Smooth muscle cell of the umbilical artery (primary cell): ENCODE data around the gene TMEM221. TPM values are rescaled to one million over a fixed set of nuclear protein-coding genes. Genes with fewer than 3 reads are reported as not detected.

Experiments
- total RNA-seq: library from RNA; depleted of rRNA; stranded (reverse); fragments of >200 nt; gene quantifications from 2 replicates; pipeline ENCODE4 v1.2.3, GENCODE V29; 2014

Gene TMEM221
- under 0.01 TPM in 1 of 2 replicates, not detected in the other for total RNA-seq

GRCh38 chr19:17448131-17448967, at the start of gene TMEM221:
TSS of gene TMEM221 (minus strand) at chr19:17448668. CDS start at chr19:17448462, 206 bp downstream.

DNA sequence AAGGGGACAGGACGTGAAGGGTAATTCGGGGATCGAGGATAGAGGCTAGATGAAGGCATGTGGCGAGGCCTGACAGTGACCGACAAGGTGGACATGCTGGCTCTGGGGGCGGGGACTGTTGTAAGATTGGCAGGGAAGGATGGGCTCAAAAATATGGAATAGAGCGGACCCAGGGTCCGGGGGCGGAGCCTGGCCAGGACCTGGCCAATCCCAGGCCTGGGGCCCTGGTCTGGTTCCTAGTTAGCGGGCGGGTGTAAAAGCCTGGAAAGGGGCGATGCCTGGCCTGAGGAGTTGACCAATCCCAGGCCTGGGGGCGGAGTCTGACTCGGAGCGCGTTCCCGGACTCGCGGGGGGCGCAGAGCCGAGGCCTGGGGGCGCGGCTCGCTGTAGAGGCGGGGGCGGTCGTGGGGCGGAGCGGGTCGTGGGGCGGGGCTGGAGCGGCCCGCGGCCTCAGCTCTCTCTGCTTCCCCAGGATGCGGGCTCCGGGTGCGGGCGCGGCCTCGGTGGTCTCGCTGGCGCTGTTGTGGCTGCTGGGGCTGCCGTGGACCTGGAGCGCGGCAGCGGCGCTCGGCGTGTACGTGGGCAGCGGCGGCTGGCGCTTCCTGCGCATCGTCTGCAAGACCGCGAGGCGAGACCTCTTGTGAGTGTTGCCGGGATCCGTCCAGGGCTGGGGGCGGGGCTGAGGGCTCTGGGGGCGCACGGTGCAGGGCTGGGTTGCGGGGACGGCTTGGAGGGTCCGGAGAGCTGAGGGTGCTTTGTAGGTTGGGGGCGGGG, 21.8 kb upstream of the TMEM221 start, which contains the start of gene SLC27A1:
Gene SLC27A1, plus strand, starts transcription at position 457 of the 774 bp plus-strand sequence. Its CDS starts 17 bp downstream, at position 474.

GRCh38 chr19:17460372-17461230, 12.1 kb upstream of the TMEM221 start, which contains the start of gene NXNL1:
TSS of gene NXNL1 (minus strand) at chr19:17460926. CDS start at chr19:17460869, 57 bp downstream.

DNA sequence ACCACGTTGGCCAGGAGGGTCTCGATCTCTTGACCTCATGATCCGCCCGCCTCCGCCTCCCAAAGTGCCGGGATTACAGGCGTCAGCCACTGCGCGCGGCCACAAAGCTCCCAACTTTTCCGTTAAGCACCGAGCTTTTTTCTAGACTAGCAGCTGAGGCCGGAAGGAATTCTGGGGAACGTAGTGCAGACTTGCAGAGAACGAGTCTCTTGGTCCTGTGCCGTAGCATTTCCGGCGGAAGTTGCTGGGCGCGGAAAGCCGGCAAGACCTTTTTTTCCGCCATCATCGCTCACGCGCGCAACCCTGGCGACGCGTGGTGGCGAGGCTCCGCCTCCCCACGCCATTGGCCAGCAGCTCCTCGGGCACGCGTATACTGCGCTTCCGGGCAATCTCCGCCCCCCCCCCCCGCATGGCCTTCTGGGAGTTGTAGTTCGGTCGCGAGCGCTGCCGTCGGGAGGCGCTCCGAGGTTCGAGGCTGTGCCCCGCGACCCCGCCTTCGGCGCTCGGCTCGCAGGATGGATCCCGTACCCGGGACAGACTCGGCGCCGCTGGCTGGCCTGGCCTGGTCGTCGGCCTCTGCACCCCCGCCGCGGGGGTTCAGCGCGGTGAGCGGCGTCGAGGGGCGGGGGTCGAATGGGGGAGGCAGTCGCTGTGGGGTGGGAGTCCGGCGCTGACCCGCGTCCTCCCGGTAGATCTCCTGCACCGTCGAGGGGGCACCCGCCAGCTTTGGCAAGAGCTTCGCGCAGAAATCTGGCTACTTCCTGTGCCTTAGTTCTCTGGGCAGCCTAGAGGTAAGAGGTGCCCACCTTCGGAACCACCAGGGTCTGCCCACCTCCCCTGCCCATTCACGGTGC, 28.6 kb downstream of the TMEM221 start, which contains the start of gene MVB12A:
Gene MVB12A, plus strand, starts transcription at position 427 of the 854 bp plus-strand sequence. Its CDS starts 89 bp downstream, at position 516.

DNA sequence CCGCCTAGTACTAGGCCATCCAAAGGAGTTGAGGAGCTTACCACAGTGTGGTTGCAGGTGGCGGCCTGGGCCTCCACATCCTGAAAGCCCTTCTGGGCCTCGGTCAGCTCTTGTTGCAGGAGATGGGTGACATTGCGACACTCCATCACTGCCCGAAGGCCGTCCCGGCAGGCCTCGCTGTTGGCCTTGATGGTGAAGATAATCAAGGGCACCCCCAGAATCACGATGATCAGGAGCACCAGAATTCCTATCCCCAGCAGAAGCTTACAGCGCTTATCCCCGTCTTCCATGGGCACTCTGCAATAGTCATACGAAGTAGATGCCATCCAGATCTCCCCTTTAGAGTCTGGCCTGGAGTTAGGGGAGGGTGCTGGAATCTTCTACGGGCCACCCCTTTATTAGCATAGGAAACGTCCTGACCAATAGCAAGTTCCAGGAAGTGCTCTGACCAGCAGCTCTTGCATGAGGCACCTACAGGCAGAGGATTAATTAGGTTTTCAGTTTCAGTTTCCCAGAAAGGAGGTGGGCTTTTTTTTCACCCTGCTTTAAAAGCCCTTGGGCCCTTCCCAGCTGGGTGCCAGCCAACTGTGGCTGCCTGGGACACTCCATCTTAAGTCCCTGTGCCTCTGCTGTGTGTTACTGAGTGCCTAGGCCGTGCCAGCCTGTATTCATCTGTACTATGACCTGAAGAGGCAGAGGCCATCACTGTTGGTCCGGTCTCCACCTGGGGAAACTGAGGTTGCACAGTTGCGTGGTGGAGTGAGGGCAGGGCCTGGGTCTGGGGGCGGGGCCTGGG, 43.0 kb downstream of the TMEM221 start, which contains the start of gene BST2:
Gene BST2, minus strand, starts transcription at position 381 of the 796 bp plus-strand sequence. Its CDS starts 55 bp downstream, at position 326.

DNA sequence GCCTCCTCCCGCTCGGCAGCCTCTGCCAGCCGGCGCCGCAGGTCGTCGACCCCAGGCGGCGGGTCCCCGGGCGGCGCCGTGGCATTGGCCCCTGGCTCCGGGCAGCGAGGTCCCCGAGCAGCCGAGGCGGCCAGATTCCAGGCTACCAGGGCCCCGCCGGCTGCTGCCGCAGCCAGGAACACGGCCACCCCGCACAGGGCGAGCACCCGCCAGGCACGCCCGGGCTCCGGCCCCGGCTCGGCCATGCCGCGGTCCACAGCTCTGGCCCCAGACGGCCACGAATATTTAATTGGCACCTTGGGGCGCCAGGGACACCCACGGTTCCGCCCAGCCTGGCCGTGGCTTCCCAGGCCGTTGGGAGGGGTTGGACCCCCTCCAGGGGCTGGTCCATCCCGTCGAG, 54.6 kb downstream of the TMEM221 start, which contains the start of gene CCDC194:
Gene CCDC194, minus strand, starts transcription at position 283 of the 400 bp plus-strand sequence. Its CDS starts 38 bp downstream, at position 245.

Other genes starting within 250 kb of the TMEM221 start
- gene USE1, start 233.3 kb downstream of the TMEM221 start, total RNA-seq: 16.6 and 19.0 TPM in 2 replicates
- gene OCEL1, start 222.4 kb downstream of the TMEM221 start, total RNA-seq: 4.3 and 5.3 TPM in 2 replicates
- gene NR2F6, start 202.7 kb downstream of the TMEM221 start, total RNA-seq: 44.4 and 54.9 TPM in 2 replicates
- gene USHBP1, start 183.9 kb downstream of the TMEM221 start, total RNA-seq: 0.05 TPM in 1 of 2 replicates, not detected in the other
- gene BABAM1, start 181.2 kb downstream of the TMEM221 start, total RNA-seq: 75.2 and 78.1 TPM in 2 replicates
- 0.51 and 0.59 TPM in 2 replicates for gene ANKLE1, start 166.8 kb downstream of the TMEM221 start, total RNA-seq
- 11.6 and 14.0 TPM in 2 replicates for gene ABHD8, start 145.2 kb downstream of the TMEM221 start, total RNA-seq
- gene MRPL34, start 142.8 kb downstream of the TMEM221 start, total RNA-seq: 21.4 and 23.2 TPM in 2 replicates
- 27.3 and 37.1 TPM in 2 replicates for gene DDA1, start 139.1 kb downstream of the TMEM221 start, total RNA-seq
- gene ANO8, start 113.8 kb downstream of the TMEM221 start, total RNA-seq: 4.5 and 7.6 TPM in 2 replicates
- gene GTPBP3, start 111.1 kb downstream of the TMEM221 start, total RNA-seq: 17.2 and 17.4 TPM in 2 replicates
- gene PLVAP, start 71.3 kb downstream of the TMEM221 start, total RNA-seq: not detected in 2 replicates
- gene CCDC194, start 54.5 kb downstream of the TMEM221 start, total RNA-seq: not detected in 2 replicates
- 0.92 and 4.5 TPM in 2 replicates for gene BST2, start 43.0 kb downstream of the TMEM221 start, total RNA-seq
- gene MVB12A, start 28.6 kb downstream of the TMEM221 start, total RNA-seq: 32.3 and 41.0 TPM in 2 replicates
- gene NXNL1, start 12.3 kb upstream of the TMEM221 start, total RNA-seq: not detected in 2 replicates
- 17.4 and 17.8 TPM in 2 replicates for gene SLC27A1, start 21.9 kb upstream of the TMEM221 start, total RNA-seq
- gene PGLS, start 63.0 kb upstream of the TMEM221 start, total RNA-seq: 55.5 and 55.7 TPM in 2 replicates
- gene COLGALT1, start 107.0 kb upstream of the TMEM221 start, total RNA-seq: 140 and 222 TPM in 2 replicates
- gene UNC13A, start 239.7 kb upstream of the TMEM221 start, total RNA-seq: 0.30 and 0.97 TPM in 2 replicates